Activated CD4-positive, alpha-beta memory T cell treated with anti-CD3 and anti-CD28 coated beads for 36 hours (primary cell): Measurements from ENCODE around the gene GRP. TPM values are rescaled to one million over a fixed set of nuclear protein-coding genes. Genes with fewer than 3 reads are reported as not detected.

Experiments
- CTCF ChIA-PET: fragments of 350-600 bp; sonication (Branson Sonifier 250); formaldehyde crosslinking; loops from one replicate; lab custom pipeline; 2021; ENCODE audit warnings: antibody characterized with exemption, inconsistent platforms; lab: Charles Lee
- POLR2A ChIA-PET: fragments of 350-600 bp; sonication (Branson Sonifier 250); formaldehyde crosslinking; loops from one replicate; lab custom pipeline; 2021; ENCODE audit warnings: antibody characterized with exemption; lab: Charles Lee
- DNase-seq: peaks from one replicate; pipeline ENCODE4 v3.0.0-alpha.2; 2020
- H3K27ac Mint-ChIP-seq: one replicate; pipeline ENCODE4 v1.8.0; 2021; ENCODE audit warnings: mixed read lengths
- H3K27me3 Mint-ChIP-seq: one replicate; pipeline ENCODE4 v1.8.0; 2021; ENCODE audit warnings: mixed read lengths
- H3K36me3 Mint-ChIP-seq: one replicate; pipeline ENCODE4 v1.8.0; 2021; ENCODE audit warnings: mixed read lengths
- H3K4me1 Mint-ChIP-seq: one replicate; pipeline ENCODE4 v1.8.0; 2021; ENCODE audit warnings: low read depth, mixed read lengths
- H3K4me3 Mint-ChIP-seq: one replicate; pipeline ENCODE4 v1.8.0; 2021; ENCODE audit warnings: mild to moderate bottlenecking, mixed read lengths
- H3K9me3 Mint-ChIP-seq: one replicate; pipeline ENCODE4 v1.8.0; 2021; ENCODE audit warnings: mixed read lengths
- intact Hi-C: fragments of 100-400 bp; cut with micrococcal nuclease; formaldehyde crosslinking; loops from one replicate; pipeline ENCODE4 v1.15.1; 2023
- total RNA-seq, 2 experiments: library from RNA; stranded (reverse); gene quantifications; one replicate each; pipeline ENCODE4 v1.2.3, GENCODE V29; 2021

Gene GRP
- total RNA-seq, 2 experiments from 2014 or later: not detected

DNA sequence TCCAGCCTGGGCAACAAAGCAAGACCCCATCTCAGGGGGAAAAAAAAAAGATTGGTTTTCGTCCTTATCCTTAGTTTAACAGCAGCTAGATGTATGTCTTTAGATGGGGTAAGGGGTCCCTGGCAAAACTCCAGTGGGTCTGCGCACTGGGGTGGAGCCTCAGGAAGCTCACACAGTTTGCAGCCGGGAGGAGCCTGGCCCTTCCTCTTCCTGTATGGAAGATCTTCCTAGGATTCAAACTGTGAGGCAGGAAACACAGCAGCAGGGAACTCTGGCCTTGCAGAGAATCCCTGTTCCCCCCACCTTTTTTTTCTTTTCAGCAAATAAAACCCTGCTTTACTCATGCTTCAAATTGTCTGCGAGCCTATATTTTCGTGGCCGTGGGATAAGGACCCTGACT, 12.5 kb upstream of the GRP start:
- ChIA-PET POLR2A (no interaction called here), CTCF (interaction anchor here (0.7 kb wide), 1 partner anchor 137 kb away, joined by 4 read pairs; no protein-coding TSS in a partner anchor)
- H3K4me3 Mint-ChIP-seq: no peak overlapping the region
- H3K27ac Mint-ChIP-seq: no peak overlapping the region
- intact Hi-C loops: no loop called here
- H3K4me1 Mint-ChIP-seq: no peaks in the 10 kb centered on the region
- no peaks in the 10 kb centered on the region for H3K9me3 Mint-ChIP-seq
- H3K36me3 Mint-ChIP-seq: no peaks in the 10 kb centered on the region
- no peak for DNase-seq
- peaks cover 9% of the 10 kb centered on the region for H3K27me3 Mint-ChIP-seq

GRCh38 chr18:59208602-59209125, 11.3 kb upstream of the GRP start:
- no peaks in the 10 kb centered on the region for H3K4me1 Mint-ChIP-seq
- no peak overlapping the region for H3K27ac Mint-ChIP-seq
- H3K4me3 Mint-ChIP-seq: no peak overlapping the region
- intact Hi-C loops: no loop called here
- H3K27me3 Mint-ChIP-seq: peaks cover 5% of the 10 kb centered on the region
- no peak for DNase-seq
- CTCF ChIA-PET: no interaction called here
- no peaks in the 10 kb centered on the region for H3K9me3 Mint-ChIP-seq
- no peaks in the 10 kb centered on the region for H3K36me3 Mint-ChIP-seq
- POLR2A ChIA-PET: no interaction called here

DNA sequence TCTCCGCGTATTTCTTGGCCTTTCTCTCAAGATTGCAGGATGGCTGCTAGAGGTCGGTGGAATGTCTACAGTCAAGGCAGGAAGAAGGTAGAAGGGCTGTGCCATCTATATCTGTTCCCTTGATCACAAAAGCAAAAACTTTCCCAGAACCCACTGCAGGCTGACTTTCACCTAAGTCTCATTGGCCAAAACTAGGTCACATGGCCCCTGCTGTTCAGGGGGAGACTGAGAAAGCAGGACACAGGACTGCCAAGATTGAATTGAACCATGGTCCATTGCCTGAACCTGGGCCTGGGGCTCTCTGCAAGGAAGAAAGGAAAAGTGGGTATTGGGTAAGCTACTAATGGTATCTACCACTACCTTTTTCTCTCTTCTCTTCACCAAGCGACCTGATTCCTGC, 9.7 kb upstream of the GRP start:
- Mint-ChIP-seq H3K9me3 (no peaks in the 10 kb centered on the region), H3K27ac (no peak overlapping the region), H3K4me3 (no peak overlapping the region), H3K4me1 (no peaks in the 10 kb centered on the region), H3K27me3 (peaks cover 13% of the 10 kb centered on the region), H3K36me3 (no peaks in the 10 kb centered on the region)
- ChIA-PET POLR2A (no interaction called here), CTCF (no interaction called here)
- DNase-seq: no peak
- intact Hi-C loops: no loop called here

- Mint-ChIP-seq H3K36me3 (no peaks in the 10 kb centered on the region), H3K4me1 (no peaks in the 10 kb centered on the region), H3K9me3 (no peaks in the 10 kb centered on the region), H3K27ac (no peak overlapping the region), H3K4me3 (no peak overlapping the region), H3K27me3 (peaks cover 17% of the 10 kb centered on the region)
- ChIA-PET CTCF (no interaction called here), POLR2A (no interaction called here)
- intact Hi-C loops: no loop called here
- no peak for DNase-seq
These were observed 8.3 kb upstream of the GRP start for GRCh38 chr18:59211629-59212028.

GRCh38 chr18:59218018-59218417, 1.9 kb upstream of the GRP start:
- ChIA-PET CTCF (no interaction called here), POLR2A (no interaction called here)
- Mint-ChIP-seq H3K4me3 (no peak overlapping the region), H3K36me3 (no peaks in the 10 kb centered on the region), H3K27ac (no peak overlapping the region), H3K27me3 (peaks cover 57% of the 10 kb centered on the region), H3K9me3 (no peaks in the 10 kb centered on the region), H3K4me1 (peaks cover 12% of the 10 kb centered on the region)
- DNase-seq: no peak
- intact Hi-C loops: no loop called here

DNA sequence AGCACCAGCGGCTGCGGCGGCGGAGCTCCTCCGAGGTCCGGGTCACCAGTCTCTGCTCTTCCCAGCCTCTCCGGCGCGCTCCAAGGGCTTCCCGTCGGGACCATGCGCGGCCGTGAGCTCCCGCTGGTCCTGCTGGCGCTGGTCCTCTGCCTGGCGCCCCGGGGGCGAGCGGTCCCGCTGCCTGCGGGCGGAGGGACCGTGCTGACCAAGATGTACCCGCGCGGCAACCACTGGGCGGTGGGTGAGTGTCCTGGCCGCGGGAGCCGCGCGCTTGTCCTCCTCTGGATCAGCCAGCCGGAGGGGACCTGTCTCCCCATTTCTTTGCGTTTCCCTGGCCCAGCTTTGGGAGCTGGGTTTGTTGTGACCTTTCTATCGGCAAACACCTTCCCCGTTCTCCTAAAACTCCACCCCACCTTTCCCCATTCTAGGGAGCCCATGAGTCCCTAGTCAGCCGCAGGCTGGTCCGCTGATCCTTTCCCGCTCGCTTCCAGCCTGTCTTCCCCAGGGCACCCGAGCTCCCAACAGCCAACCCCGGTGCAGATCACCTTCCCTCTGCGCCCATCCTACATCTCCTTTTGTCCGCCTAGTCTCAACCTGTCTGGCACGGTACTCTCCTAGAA, 316 bp downstream of the GRP start:
- no peak for DNase-seq
- intact Hi-C loops: loop anchor here (5.0 kb wide), 1 partner anchor 133 kb away; no protein-coding TSS in a partner anchor
- Mint-ChIP-seq H3K36me3 (no peaks in the 10 kb centered on the region), H3K4me3 (no peak overlapping the region), H3K27ac (no peak overlapping the region), H3K9me3 (no peaks in the 10 kb centered on the region), H3K4me1 (peaks cover 12% of the 10 kb centered on the region), H3K27me3 (peaks cover 60% of the 10 kb centered on the region)
- ChIA-PET CTCF (interaction anchor here (1.3 kb wide), 1 partner anchor 21 kb away, joined by 3 read pairs; no protein-coding TSS in a partner anchor), POLR2A (no interaction called here)

GRCh38 chr18:59220784-59221765, 1.1 kb downstream of the GRP start:
- POLR2A ChIA-PET: no interaction called here
- no peak for DNase-seq
- intact Hi-C loops: loop anchor here (5.0 kb wide), 1 partner anchor 134 kb away; no protein-coding TSS in a partner anchor
- H3K27ac Mint-ChIP-seq: no peak overlapping the region
- H3K36me3 Mint-ChIP-seq: no peaks in the 10 kb centered on the region
- H3K27me3 Mint-ChIP-seq: peaks cover 57% of the 10 kb centered on the region
- peaks cover 12% of the 10 kb centered on the region for H3K4me1 Mint-ChIP-seq
- no peaks in the 10 kb centered on the region for H3K9me3 Mint-ChIP-seq
- H3K4me3 Mint-ChIP-seq: no peak overlapping the region
- CTCF ChIA-PET: interaction anchor here (1.1 to 1.3 kb wide), 2 partner anchors 20 to 137 kb away, joined by 3 to 6 read pairs; no protein-coding TSS in a partner anchor

DNA sequence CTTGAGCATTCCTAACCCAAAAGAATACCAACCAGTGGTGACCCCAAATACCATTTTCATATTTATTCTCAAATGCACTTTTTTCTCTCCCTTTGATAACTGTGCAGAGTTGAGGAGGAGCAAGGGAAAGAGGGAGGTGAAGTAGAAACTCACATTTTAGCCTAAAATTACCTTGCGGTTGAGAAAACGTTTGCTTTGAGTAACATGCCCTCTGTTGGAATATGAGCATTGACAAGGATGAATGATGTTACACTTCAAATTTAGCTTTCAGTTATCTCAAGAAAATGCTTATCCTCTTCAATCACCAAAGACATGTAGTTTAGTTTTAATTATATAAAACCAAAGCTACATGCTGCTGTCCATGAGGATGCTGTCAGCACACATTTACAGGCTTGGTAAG, 2.4 kb downstream of the GRP start:
- H3K27ac Mint-ChIP-seq: no peak overlapping the region
- H3K36me3 Mint-ChIP-seq: no peaks in the 10 kb centered on the region
- CTCF ChIA-PET: interaction anchor here (0.7 to 1.1 kb wide), 3 partner anchors 26 to 138 kb away, joined by 3 to 7 read pairs (median 6); no protein-coding TSS in a partner anchor
- H3K27me3 Mint-ChIP-seq: peaks cover 53% of the 10 kb centered on the region
- no peaks in the 10 kb centered on the region for H3K9me3 Mint-ChIP-seq
- intact Hi-C loops: loop anchor here (2.0 to 5.0 kb wide), 2 partner anchors 44 to 135 kb away; no protein-coding TSS in a partner anchor
- peaks cover 12% of the 10 kb centered on the region for H3K4me1 Mint-ChIP-seq
- POLR2A ChIA-PET: no interaction called here
- no peak overlapping the region for H3K4me3 Mint-ChIP-seq
- no peak for DNase-seq

- Mint-ChIP-seq H3K27ac (no peak overlapping the region), H3K36me3 (no peaks in the 10 kb centered on the region), H3K9me3 (no peaks in the 10 kb centered on the region), H3K4me1 (no peaks in the 10 kb centered on the region), H3K27me3 (peaks cover 40% of the 10 kb centered on the region), H3K4me3 (no peak overlapping the region)
- intact Hi-C loops: no loop called here
- CTCF ChIA-PET: no interaction called here
- POLR2A ChIA-PET: no interaction called here
- no peak for DNase-seq
These were observed 8.4 kb downstream of the GRP start for GRCh38 chr18:59228351-59228750.

DNA sequence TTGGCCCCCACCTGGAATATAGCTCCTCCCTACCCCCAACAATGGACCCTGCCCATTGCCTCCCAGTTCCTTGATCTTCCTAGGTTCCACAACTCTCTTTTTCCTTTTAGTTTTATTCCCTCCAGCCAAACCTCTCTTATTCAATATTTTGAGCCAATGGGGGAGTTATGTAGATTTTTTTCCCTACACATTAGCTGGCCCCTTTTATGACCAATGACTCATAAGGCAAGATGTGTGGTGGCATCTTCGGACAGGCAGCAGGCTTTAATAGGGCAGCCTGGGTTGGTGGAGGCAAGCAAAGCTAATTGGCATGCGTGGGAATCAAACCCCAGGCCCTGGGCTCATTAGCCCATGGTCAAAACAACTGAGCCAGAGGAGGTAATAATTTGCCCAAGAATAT, 9.2 kb downstream of the GRP start:
- Mint-ChIP-seq H3K27me3 (peaks cover 32% of the 10 kb centered on the region), H3K36me3 (no peaks in the 10 kb centered on the region), H3K27ac (no peak overlapping the region), H3K4me3 (no peak overlapping the region), H3K9me3 (no peaks in the 10 kb centered on the region), H3K4me1 (no peaks in the 10 kb centered on the region)
- DNase-seq: no peak
- intact Hi-C loops: no loop called here
- ChIA-PET POLR2A (no interaction called here), CTCF (interaction anchor here (0.6 kb wide), 1 partner anchor 29 kb away, joined by 3 read pairs; no protein-coding TSS in a partner anchor)

DNA sequence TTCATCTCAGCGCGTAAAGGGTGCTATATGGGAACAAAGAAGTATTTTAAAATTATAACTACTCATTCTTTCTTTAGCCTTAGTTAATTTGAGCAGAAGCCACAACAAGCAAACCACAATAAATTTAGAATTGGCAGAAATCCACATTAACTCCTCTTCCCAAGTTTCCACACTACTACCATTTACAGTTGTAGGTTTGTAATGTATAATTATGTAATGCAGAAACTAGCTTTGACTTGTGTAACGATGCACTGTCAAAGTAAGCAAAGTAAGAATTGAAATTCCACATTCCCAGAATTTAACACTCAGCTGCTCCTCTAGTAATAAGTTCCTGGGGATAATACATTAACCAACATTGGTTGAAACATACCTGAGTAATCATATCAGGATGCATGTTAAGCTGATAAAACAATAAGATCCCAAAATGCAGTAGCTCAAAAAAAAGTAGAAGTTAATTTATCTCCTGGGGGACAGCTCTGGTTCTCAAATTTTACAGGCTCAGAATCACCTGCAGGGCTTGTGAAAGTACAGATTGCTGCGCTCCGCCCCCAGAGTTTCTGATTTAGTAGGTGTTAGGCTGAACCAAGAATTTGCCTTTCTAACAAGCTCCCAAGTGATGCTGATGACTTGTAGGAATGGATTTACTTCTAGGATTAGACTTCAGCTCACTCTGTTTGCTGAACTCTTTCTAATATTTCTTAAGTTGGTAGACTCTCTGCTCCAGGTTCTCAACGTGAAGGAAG, 9.9 kb downstream of the GRP start:
- Mint-ChIP-seq H3K4me1 (no peaks in the 10 kb centered on the region), H3K36me3 (no peaks in the 10 kb centered on the region), H3K27me3 (peaks cover 30% of the 10 kb centered on the region), H3K9me3 (no peaks in the 10 kb centered on the region), H3K4me3 (no peak overlapping the region), H3K27ac (no peak overlapping the region)
- CTCF ChIA-PET: interaction anchor here (0.6 kb wide), 1 partner anchor 30 kb away, joined by 3 read pairs; no protein-coding TSS in a partner anchor
- POLR2A ChIA-PET: no interaction called here
- intact Hi-C loops: no loop called here
- DNase-seq: peak; percentile 29
